GM18519 (cell line): ENCODE data around the gene PHF12.
"Not testable (repeated sequence)": the region's sequence is repeated elsewhere in the genome, so short reads cannot be mapped to it uniquely, and the experiment has no call there.

Experiments
- ATAC-seq: cut with Tn5 transposase; IDR thresholded peaks from one replicate; pipeline ENCODE4 v1.9.1; 2021; ENCODE audit warnings: mild to moderate bottlenecking, moderate library complexity; ENCODE audit not compliant: unreplicated experiment, low FRiP score

The PHF12 gene

DNA sequence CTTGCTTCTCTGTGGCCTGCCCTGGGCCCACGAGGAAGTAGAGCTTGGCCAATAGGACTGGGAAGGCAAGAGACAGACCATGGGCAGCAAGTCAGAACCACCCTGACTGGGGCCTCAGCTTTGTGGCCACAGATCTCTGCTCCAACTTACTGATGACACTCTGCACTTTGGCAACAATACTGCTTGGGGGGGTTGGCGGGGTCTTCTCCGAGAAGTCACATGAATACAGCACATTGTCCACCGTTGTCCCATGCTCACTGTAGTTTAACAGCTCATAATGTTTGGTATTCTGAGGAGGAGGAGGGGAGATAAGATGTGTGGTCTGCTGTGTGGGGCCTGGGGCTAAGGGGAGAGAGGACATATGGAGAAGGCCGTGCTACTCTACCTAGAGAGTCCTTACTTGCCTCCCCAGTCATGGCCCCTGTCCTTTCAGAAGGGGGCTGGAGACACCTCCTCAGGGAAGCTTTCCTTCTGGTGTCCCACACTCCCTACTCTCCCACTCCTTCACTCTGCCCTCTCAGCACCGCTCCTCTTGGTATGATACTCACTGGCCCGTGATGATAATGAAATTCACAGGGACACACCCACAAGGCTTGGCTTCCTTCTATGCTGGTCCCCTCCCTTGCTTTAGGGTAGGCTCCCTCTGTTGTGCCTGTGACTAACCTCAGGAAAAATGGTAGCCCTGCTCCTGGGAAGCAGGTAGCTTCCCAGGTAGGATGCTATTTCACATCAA lies 44.4 kb downstream of the PHF12 start:
- no peak for ATAC-seq

DNA sequence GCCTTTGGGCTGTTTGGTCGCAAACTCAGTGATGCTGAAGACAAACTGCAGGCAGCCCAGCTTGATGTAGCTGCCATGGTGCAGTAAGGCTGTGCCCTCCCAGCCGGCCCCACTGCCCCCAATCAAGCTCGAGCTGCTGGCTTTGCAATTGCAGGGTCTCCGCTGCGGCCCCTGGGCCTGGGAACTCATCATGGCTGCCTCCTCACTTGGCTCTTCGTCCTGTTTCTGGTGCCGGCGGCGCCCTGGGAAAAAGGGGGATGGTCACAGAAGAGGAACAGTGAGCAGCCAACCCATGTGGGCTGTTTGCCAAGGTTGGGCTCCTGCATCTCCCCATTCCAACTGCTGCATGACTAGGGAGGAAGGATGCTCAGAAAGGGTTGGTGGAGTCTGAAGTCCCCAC lies 45.0 kb downstream of the PHF12 start:
- ATAC-seq, result no peak

GRCh38 chr17:28904800-28905199 lies 46.5 kb downstream of the PHF12 start:
- ATAC-seq, result no peak

DNA sequence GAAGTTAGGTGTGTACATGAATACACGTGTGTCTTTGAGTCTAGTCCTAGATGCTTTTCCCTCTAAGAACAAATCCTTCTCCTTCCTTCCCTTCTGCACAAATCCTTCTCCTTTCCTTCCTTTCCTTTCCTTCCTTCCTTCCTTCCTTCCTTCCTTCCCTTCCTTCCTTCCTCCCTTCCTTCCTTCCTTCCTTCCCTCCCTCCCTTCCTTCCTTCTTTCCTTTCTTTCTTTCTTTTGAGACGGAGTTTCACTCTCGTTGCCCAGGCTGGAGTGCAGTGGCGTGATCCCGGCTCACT lies 47.8 kb downstream of the PHF12 start:
- ATAC-seq, result not testable (repeated sequence)

DNA sequence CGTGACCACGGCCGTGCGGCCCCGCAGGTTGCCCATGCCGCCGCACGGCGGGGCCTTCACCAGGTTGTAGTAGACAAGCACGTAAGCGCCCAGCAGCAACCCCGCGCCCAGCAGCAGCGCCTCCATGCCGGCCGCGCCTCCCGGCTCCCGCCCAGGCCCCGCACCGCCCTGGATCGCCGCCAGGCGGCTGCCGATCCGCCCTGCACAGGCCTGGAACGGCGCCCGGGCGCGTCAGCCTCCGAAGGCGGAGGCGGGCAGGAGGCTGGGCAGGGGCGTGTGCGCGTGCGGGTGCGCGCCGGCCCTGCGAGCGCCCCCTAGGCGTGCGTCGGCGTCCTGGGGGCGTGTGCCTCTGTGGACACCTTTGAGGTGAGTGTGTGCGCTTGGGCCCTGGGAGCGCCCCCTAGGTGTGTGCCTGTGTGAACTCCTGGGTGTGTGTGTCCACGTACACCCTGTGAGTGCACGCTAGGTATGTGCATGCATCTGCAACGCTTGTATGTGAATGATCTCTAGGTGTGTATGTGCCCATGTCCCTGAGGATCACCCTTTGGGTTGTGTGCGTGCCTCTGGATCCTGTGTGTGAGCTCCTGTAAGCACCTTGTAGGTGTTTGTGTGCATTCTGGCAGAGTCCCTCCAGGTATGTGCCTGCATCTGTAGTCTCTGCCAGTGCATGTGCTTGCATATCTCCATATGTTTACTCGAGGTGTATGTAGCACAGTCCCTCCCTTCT lies 48.3 kb downstream of the PHF12 start, which contains the start of gene DHRS13:
TSS of gene DHRS13 (minus strand) at position 261 of the 727 bp plus-strand sequence. CDS start at position 126, 135 bp downstream.
- peak; percentile 74 for ATAC-seq

GRCh38 chr17:28901866-28902818 lies 49.2 kb downstream of the PHF12 start:
- peak; percentile 11 for ATAC-seq

GRCh38 chr17:28900986-28901726 lies 50.2 kb downstream of the PHF12 start:
- no peak for ATAC-seq

GRCh38 chr17:28899212-28899815 lies 52.0 kb downstream of the PHF12 start:
- ATAC-seq, result no peak

DNA sequence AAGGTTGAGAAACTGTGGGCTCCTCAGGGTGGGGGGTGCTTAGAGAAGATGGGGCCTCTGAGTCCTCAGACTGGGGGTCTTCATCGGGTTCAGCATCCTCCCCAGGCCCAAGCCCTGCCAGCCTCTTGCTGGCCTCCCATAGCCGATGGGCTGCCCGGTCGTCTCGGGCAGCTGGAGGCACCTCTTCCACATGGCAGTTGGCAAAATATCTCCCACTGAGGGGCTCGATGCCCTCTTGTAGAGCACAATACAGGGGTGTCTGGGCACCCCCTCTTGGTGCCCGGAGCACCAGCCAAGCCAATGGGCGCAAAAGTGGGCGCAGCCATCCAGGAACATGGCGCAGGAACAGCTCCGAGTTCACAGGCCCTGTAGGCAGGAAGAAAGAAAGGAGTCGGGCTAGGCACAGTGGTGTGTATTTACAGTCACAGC lies 52.8 kb downstream of the PHF12 start:
- ATAC-seq, result no peak

DNA sequence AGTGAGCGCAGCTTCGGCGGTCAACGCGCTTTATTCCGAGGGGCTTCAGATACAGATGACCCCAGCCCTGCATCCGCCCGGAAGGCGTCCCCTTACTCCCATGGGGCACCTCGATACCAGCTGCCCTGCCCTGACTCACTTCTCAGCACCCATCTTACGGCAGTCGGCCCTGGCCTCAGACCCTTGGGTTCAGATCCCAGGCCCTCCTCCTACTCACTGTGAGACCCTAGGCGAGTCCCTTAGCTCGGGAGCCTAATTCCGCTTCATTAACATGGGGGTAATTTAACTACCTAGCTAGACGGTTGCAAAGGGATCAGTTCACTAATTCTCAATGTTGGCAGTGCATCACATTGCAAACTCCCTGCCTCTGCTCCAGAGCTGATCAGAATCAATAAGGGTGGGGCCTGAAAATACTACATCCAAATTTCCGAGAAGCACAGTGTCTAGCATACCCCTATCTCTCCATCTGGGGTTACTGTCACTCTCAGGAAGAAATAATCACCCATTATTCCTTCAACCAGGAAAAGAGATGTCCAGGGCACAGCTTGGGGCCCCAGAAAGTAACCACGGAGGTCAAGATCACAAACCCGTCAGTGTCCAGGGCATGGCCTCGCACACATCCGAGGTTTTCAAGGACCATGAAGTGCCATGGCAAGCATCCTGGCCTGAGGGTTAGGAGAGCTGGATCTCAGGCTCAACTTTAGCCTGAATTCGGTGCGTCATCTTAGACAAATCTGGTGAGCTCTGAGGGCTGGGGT lies 53.4 kb downstream of the PHF12 start:
- ATAC-seq, result no peak

GRCh38 chr17:28896884-28897768 lies 54.2 kb downstream of the PHF12 start, which contains the start of gene FLOT2:
Gene FLOT2 (minus strand): TSS chr17:28897733. CDS start chr17:28897574, 159 bp downstream.
- no peak for ATAC-seq

GRCh38 chr17:28896491-28896883 lies 54.8 kb downstream of the PHF12 start:
- no peak for ATAC-seq

DNA sequence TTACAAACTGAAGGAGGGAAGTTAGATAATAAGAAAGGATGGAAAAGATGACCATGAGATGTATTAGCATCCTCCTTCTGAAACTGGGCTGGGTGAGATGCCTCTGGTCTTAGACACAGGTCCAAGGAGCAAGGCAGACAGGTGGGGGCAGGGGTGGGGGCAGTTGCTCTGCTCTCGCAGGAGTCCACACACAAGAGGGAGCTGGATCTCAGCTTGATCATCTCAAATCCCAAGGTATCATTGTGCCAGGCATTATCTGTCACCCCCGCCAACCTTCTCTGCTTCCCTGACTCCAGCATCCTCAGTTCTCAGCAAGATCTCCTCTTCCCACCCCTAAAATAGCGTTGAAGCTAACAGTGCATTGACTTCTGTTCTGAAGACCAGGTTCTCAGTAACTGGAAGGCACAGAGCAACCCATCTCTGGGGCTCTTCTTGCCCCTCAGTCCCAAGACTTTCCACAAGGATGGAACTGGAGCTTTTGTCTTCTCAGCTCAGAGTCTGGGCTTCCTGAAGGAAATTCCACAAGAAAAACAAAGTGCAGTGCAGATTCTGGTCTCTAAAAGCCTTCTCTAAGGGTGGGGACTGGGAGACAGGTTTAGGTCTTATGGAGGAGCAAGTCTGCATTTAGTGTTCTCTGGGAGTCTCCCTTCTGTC lies 55.4 kb downstream of the PHF12 start:
- ATAC-seq, result no peak

- ATAC-seq, result not testable (repeated sequence)
These were observed 57.8 kb downstream of the PHF12 start for GRCh38 chr17:28893248-28894183.

DNA sequence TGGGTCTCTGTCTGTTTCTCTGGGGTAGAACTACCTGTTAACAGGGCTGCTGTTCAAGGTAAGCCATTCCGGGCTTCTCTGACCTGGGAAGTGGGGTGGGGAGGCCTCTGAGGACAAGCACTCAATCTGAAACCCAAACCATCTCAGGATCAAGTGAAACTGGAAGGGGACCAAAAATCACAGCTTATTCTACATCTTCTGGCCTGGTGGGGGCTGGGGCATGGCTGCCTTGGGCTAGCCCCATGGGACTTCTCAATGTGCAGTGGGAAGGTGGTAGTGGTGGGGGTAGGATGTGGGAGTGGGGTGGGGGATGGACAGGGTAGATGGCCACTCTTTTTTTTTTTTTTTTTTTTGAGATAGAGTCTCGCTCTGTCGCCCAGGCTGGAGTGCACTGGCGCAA lies 59.3 kb downstream of the PHF12 start:
- no peak for ATAC-seq

- no peak for ATAC-seq
These were observed 60.1 kb downstream of the PHF12 start for GRCh38 chr17:28891201-28891600.
